Neuron (in vitro differentiated cells): Measurements from ENCODE around the gene TPM3.

ENCODE experiments used
- H2AFZ ChIP-seq: one replicate; pipeline ENCODE4 v1.6.1; 2013; ENCODE audit warnings: low read depth, mild to moderate bottlenecking, inconsistent platforms, low read length, moderate library complexity
- H3K27me3 ChIP-seq: one replicate; pipeline ENCODE4 v1.6.1; 2013; ENCODE audit warnings: low read length; ENCODE audit not compliant: insufficient read depth
- H3K36me3 ChIP-seq: one replicate; pipeline ENCODE4 v1.6.1; 2013; ENCODE audit warnings: low read length; ENCODE audit not compliant: insufficient read depth
- H3K4me1 ChIP-seq: one replicate; pipeline ENCODE4 v1.6.1; 2013; ENCODE audit warnings: low read length; ENCODE audit not compliant: insufficient read depth
- H3K4me3 ChIP-seq: 2 replicates; pipeline ENCODE4 v1.5.1; 2013; ENCODE audit warnings: mild to moderate bottlenecking, low read length, moderate library complexity
- H3K9me3 ChIP-seq: one replicate; pipeline ENCODE4 v1.6.1; 2013; ENCODE audit warnings: low read length

Gene TPM3

GRCh38 chr1:154192476-154192875, 576 bp upstream of the TPM3 start:
- no peak overlapping the region for H3K4me3 ChIP-seq
- no peak overlapping the region for H2AFZ ChIP-seq
- no peaks in the 10 kb centered on the region for H3K9me3 ChIP-seq
- H3K36me3 ChIP-seq = no peaks in the 10 kb centered on the region
- H3K4me1 ChIP-seq = peaks cover 29% of the 10 kb centered on the region
- H3K27me3 ChIP-seq = peaks cover 8% of the 10 kb centered on the region

GRCh38 chr1:154190550-154190949, 1.4 kb downstream of the TPM3 start:
- no peaks in the 10 kb centered on the region for H3K9me3 ChIP-seq
- no peaks in the 10 kb centered on the region for H3K36me3 ChIP-seq
- peaks cover 33% of the 10 kb centered on the region for H3K4me1 ChIP-seq
- H3K27me3 ChIP-seq = peaks cover 8% of the 10 kb centered on the region
- H3K4me3 ChIP-seq = no peak overlapping the region
- no peak overlapping the region for H2AFZ ChIP-seq

GRCh38 chr1:154186852-154187501, 4.9 kb downstream of the TPM3 start:
- H3K4me1 ChIP-seq = peaks cover 34% of the 10 kb centered on the region
- H3K9me3 ChIP-seq = no peaks in the 10 kb centered on the region
- H3K4me3 ChIP-seq = no peak overlapping the region
- no peak overlapping the region for H2AFZ ChIP-seq
- no peaks in the 10 kb centered on the region for H3K36me3 ChIP-seq
- no peaks in the 10 kb centered on the region for H3K27me3 ChIP-seq

- Histone ChIP-seq H3K4me3 (no peak overlapping the region), H3K4me1 (peaks cover 30% of the 10 kb centered on the region), H3K9me3 (no peaks in the 10 kb centered on the region), H3K36me3 (no peaks in the 10 kb centered on the region), H2AFZ (no peak overlapping the region), H3K27me3 (no peaks in the 10 kb centered on the region)
Observed at GRCh38 chr1:154186177-154186576, 5.7 kb downstream of the TPM3 start.

GRCh38 chr1:154183046-154183915, 8.6 kb downstream of the TPM3 start:
- Histone ChIP-seq H3K36me3 (peaks cover 7% of the 10 kb centered on the region), H3K9me3 (no peaks in the 10 kb centered on the region), H3K4me1 (peaks cover 39% of the 10 kb centered on the region), H2AFZ (peak overlapping the region; percentile 67), H3K4me3 (peak overlapping the region; percentile 96), H3K27me3 (no peaks in the 10 kb centered on the region)

- H3K27me3 ChIP-seq = no peaks in the 10 kb centered on the region
- peaks cover 47% of the 10 kb centered on the region for H3K4me1 ChIP-seq
- peak overlapping the region; percentile 67 for H2AFZ ChIP-seq
- H3K9me3 ChIP-seq = no peaks in the 10 kb centered on the region
- H3K4me3 ChIP-seq = peak overlapping the region; percentile 96
- H3K36me3 ChIP-seq = peaks cover 7% of the 10 kb centered on the region
Observed at GRCh38 chr1:154182344-154183045, 9.4 kb downstream of the TPM3 start.

GRCh38 chr1:154181944-154182343, 10.0 kb downstream of the TPM3 start:
- no peaks in the 10 kb centered on the region for H3K27me3 ChIP-seq
- H3K9me3 ChIP-seq = no peaks in the 10 kb centered on the region
- peak overlapping the region; percentile 96 for H3K4me3 ChIP-seq
- H3K36me3 ChIP-seq = peaks cover 7% of the 10 kb centered on the region
- no peak overlapping the region for H2AFZ ChIP-seq
- H3K4me1 ChIP-seq = peaks cover 51% of the 10 kb centered on the region

DNA sequence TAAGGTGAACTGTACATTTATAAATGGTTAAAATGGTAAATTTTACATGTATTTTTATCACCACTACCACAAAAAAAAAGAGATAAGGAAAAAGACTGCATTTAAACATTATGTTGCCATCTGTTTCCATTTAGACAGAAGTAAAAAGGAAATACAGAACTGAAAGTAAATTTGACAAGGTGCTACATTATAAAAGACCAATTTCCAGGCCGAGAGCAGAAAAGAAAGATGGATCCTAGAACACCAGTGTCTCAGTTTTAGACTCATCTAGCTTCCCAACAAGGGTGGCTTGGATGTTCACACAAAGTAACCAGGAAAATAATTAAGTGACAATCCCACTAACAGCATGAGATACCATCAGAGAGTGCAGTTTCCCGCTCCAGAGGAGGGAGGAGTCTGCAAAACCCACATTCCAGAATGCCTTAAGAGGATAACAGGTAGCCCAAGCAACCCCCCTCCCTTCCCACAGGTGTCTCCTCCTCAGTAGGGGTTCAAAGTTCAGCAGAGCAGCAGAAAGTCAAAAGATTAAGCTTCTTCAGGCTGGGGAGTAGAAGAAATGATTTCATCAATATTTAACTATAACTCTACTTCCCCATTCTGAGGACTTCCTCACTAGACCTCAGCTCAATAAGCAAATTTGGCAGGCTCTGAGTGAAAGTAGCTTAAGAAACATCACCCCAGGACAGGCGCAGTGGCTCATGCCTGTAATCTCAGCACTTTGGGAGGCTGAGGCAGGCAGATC, 11.8 kb downstream of the TPM3 start:
- no peak overlapping the region for H2AFZ ChIP-seq
- no peak overlapping the region for H3K4me3 ChIP-seq
- peaks cover 20% of the 10 kb centered on the region for H3K36me3 ChIP-seq
- H3K4me1 ChIP-seq = peaks cover 46% of the 10 kb centered on the region
- H3K9me3 ChIP-seq = no peaks in the 10 kb centered on the region
- H3K27me3 ChIP-seq = no peaks in the 10 kb centered on the region

DNA sequence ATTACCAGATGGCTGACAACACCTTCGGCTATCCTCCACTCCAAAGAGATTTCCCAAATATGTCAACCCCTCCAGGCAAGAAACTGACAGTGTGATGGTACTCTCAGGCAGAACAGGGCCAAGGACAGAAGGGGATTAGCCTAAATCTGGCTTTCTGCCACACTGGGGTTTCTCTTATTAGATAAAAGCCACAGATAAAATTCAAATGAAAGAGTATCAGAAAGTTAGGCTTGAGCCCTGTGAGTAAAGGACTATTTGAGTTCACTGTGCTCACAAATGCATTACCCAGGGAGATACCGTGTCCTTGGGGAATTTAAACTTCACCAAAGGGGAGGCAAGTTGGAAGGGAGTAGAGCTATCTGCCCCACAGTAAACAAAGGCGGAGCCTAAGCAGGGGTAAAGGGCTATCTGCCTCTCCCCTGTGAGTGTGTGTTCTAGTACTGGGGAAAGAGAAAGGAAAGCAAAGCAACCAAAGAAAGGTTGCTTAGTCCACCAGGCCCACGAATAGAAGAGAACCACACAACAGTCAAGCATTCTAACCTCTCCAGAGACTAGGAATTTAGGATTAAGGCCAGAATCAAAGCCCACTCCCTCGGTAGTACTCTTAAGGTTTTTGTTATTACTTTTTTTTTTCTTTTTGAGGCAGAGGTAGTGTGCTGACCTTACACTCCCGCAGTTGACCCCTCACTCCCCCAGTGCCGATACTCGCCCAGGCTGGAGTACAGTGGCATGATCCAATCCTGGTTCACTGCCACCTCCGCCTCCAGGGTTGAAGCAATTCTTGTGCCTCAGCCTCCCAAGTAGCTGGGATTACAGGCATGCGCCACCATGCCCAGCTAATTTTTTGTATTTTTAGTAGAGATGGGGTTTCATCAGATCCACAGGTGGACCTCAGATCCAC, 12.7 kb downstream of the TPM3 start:
- no peaks in the 10 kb centered on the region for H3K27me3 ChIP-seq
- peaks cover 46% of the 10 kb centered on the region for H3K4me1 ChIP-seq
- H3K9me3 ChIP-seq = no peaks in the 10 kb centered on the region
- H2AFZ ChIP-seq = no peak overlapping the region
- H3K36me3 ChIP-seq = peaks cover 27% of the 10 kb centered on the region
- no peak overlapping the region for H3K4me3 ChIP-seq

DNA sequence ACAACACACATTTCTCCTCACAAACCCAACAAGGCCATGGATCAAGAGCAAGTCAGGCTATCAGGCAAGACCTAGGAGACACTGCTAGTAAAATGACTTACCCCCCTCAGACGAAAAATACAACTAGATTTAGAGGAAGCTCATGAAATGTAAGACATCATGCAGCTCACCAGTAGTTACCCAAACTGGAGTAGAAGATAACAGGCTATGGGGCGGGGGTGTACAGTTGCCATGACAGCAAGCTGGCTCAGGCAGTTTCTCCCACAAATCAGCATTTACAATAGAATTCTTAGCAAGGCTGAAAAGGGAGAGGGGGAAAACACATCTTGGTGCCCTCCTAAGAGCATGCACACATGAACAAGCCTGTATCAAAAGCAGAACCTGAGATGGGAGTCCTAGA, 13.9 kb downstream of the TPM3 start:
- H3K36me3 ChIP-seq = peaks cover 29% of the 10 kb centered on the region
- no peaks in the 10 kb centered on the region for H3K27me3 ChIP-seq
- H3K4me3 ChIP-seq = no peak overlapping the region
- no peak overlapping the region for H2AFZ ChIP-seq
- peaks cover 39% of the 10 kb centered on the region for H3K4me1 ChIP-seq
- no peaks in the 10 kb centered on the region for H3K9me3 ChIP-seq

DNA sequence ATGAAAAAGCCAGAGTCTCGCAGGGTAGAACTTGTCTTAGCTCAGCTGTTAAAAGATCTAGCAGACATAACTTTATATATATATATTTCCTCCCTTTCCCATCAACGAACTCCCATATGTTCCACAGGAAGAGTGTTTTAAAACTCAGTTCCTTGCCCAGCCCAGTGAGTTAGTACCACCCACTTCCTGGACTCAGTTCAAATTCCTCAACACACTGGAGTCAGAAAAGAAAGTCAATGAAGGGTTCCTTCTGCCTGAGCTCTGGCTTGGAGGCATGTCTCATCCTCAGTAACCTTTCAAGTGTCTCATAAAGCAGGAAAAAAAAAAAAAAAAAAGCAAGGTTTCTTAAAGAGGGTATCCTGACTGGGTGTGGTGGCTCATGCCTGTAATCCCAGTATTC, 15.6 kb downstream of the TPM3 start:
- H3K4me1 ChIP-seq = peaks cover 34% of the 10 kb centered on the region
- H3K36me3 ChIP-seq = peaks cover 45% of the 10 kb centered on the region
- no peaks in the 10 kb centered on the region for H3K9me3 ChIP-seq
- H2AFZ ChIP-seq = no peak overlapping the region
- no peak overlapping the region for H3K4me3 ChIP-seq
- no peaks in the 10 kb centered on the region for H3K27me3 ChIP-seq

DNA sequence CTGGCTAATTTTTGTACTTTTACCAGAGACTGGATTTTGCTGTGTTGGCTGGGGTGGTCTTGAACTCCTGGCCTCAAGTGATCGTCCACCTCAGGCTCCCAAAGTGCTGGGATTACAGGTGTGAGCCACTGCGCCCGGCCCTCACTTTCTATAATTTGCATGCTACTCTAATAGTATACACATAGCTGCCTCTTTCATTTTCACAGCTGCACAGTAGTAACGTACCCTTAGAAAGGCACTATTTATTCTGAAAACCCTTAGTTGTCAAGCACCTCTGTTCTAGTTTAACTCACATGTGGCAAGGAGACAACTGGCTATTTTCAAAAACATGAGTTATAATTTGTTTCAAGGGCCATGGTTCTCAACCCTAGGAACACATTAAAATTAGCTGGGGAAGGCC, 17.2 kb downstream of the TPM3 start:
- no peak overlapping the region for H2AFZ ChIP-seq
- no peaks in the 10 kb centered on the region for H3K27me3 ChIP-seq
- H3K9me3 ChIP-seq = no peaks in the 10 kb centered on the region
- H3K36me3 ChIP-seq = peaks cover 55% of the 10 kb centered on the region
- H3K4me3 ChIP-seq = no peak overlapping the region
- peaks cover 26% of the 10 kb centered on the region for H3K4me1 ChIP-seq
